ENCODE results near the gene ANKRD2.

GRCh38 chr10:97573021-97573420, 442 bp downstream of the ANKRD2 start:
- TF ChIP-seq FOXM1 (IDR thresholded peaks at IDR 0.05; ENCODE audit: borderline replicate concordance) (no peak), SUZ12 (IDR thresholded peaks at IDR 0.05) (no peak)
